ENCODE results near the gene SFSWAP.

The SFSWAP gene

DNA sequence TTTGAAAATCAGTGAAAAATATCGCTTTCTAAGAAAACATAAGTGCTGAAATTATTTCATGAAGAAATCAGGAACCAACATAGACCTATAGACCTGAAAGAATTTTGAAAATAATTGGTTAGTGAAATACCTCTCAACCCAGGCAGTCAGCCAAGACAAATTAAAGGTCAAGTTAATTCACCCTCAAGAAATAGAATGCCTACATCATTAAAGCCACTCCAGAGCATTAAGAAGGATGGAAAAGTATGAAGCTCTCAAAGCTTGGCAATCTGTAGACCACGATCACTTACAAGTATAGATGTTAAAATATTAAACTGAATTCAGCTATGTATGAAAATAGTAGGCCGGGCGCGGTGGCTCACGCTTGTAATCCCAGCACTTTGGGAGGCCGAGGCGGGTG lies 48.3 kb downstream of the SFSWAP start:
- ChIA-PET POLR2A (ENCODE audit: low non-redundant PET) (no interaction called here), CTCF (no interaction called here)
- H3K27ac ChIP-seq: no peak overlapping the region
- DNase-seq (ENCODE audit: low spot score): no peak
- TF ChIP-seq CTCF (conservative IDR thresholded peaks at IDR 0.05; ENCODE audit: low read depth): no peak

- DNase-seq (ENCODE audit: low spot score): no peak
- no peak overlapping the region for H3K27ac ChIP-seq
- POLR2A ChIA-PET (ENCODE audit: low non-redundant PET): no interaction called here
- TF ChIP-seq CTCF (conservative IDR thresholded peaks at IDR 0.05; ENCODE audit: low read depth): no peak
- CTCF ChIA-PET: interaction anchor here (0.6 to 0.7 kb wide), 2 partner anchors 9 to 14 kb away, joined by 7 to 9 read pairs; no protein-coding TSS in a partner anchor
These were observed 50.7 kb downstream of the SFSWAP start for GRCh38 chr12:131761638-131762037.

DNA sequence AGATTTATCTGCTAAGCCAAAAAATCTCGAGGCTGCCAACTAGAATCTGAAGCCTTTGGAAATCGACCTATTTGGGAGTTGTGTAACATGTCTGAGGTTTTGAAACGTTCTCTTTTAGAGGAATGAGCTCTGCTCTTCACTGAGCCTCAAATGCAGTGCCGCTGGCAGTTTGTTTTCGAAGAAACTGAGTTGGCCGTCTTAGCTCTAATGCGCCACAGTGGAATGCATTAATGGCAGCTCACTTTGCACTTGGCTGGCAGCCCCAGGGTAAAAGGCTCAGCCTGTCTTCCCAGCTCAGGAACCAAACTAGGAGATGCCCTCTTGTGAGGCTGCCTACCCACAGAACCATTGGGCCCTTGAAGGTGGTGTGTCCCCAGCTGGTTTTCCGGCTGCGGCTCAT lies 53.8 kb downstream of the SFSWAP start:
- CTCF ChIA-PET: interaction anchor here (0.7 kb wide), 1 partner anchor 43 kb away, joined by 3 read pairs; no protein-coding TSS in a partner anchor
- no peak overlapping the region for H3K27ac ChIP-seq

DNA sequence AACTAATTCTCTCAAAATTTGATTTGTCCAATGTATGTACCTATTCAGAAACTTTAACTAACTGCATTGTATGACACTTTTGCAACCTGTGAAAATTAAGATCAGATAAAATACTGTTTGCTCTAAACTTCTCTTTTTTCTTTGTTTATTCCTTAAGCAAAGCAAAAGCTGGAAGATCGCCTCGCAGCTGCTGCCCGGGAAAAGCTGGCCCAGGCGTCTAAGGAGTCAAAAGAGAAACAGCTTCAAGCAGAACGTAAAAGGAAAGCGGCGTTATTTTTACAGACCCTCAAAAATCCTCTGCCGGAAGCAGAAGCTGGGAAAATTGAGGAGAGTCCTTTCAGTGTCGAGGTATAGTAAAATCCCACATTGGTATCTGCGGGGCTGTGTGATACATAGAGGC lies 55.1 kb downstream of the SFSWAP start:
- H3K27ac ChIP-seq: no peak overlapping the region
- no peak for DNase-seq (ENCODE audit: low spot score)
- TF ChIP-seq CTCF (conservative IDR thresholded peaks at IDR 0.05; ENCODE audit: low read depth): no peak
- CTCF ChIA-PET: interaction anchor here (0.9 kb wide), 1 partner anchor 11 kb away, joined by 5 read pairs; no protein-coding TSS in a partner anchor
- POLR2A ChIA-PET (ENCODE audit: low non-redundant PET): no interaction called here

More for the DNA sequence above, 53.8 kb downstream of the SFSWAP start:
- DNase-seq (ENCODE audit: low spot score): no peak
- no peak for TF ChIP-seq CTCF (conservative IDR thresholded peaks at IDR 0.05; ENCODE audit: low read depth)
- POLR2A ChIA-PET (ENCODE audit: low non-redundant PET): no interaction called here

DNA sequence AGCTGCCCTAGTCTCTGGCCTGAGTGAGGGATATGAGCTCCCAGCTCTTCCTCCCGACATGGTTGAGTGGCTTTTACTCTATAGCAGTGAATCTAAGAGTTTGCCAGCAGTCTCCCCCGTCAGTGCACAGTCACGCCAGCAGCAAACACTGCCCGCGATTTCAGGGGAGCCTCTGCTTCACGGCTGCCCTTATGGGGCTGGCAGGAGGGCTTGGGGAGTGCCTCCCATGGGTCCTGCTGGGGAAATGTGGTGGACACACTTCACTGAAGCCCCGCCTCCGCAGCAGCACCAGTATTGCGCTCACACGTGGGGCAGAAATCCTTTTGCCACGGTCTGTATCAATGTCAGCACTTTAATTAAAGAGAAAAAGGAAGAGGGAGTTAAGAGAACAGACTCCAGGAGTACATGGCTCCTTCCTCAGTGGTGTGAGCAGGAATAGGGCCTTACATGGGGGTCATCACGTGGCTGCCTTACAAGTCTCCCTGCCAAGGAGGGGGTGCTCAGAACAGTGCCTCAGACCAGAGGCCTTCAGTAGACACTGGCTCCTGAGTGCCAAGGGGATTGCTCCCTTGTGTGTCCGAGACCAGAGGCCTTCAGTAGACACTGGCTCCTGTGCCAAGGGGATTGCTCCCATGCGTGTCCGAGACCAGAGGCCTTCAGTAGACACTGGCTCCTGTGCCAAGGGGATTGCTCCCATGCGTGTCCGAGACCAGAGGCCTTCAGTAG lies 55.7 kb downstream of the SFSWAP start:
- POLR2A ChIA-PET (ENCODE audit: low non-redundant PET): no interaction called here
- CTCF ChIA-PET: interaction anchor here (0.9 kb wide), 1 partner anchor 11 kb away, joined by 5 read pairs; no protein-coding TSS in a partner anchor
- no peak overlapping the region for H3K27ac ChIP-seq
- no peak for TF ChIP-seq CTCF (conservative IDR thresholded peaks at IDR 0.05; ENCODE audit: low read depth)
- no peak for DNase-seq (ENCODE audit: low spot score)

- no peak overlapping the region for H3K27ac ChIP-seq
- TF ChIP-seq CTCF (conservative IDR thresholded peaks at IDR 0.05; ENCODE audit: low read depth): no peak
- DNase-seq (ENCODE audit: low spot score): no peak
- ChIA-PET CTCF (interaction anchor here (0.7 kb wide), 2 partner anchors 8 to 10 kb away, joined by 4 to 7 read pairs; no protein-coding TSS in a partner anchor), POLR2A (ENCODE audit: low non-redundant PET) (no interaction called here)
These were observed 59.2 kb downstream of the SFSWAP start for GRCh38 chr12:131770120-131770519.
